Nephron (organoid): ENCODE data around the gene ASGR1.
A peak's percentile ranks its signal among the peaks of the same experiment; 100 is the strongest.

Experiments
- H3K27ac Mint-ChIP-seq, 3 experiments: 2 replicates each; pipeline ENCODE4 v1.8.0; 2020; ENCODE audit warnings: mixed read lengths in 3 of 3, mild to moderate bottlenecking in 2 of 3, moderate library complexity in 1 of 3
- H3K27me3 Mint-ChIP-seq: 2 replicates; pipeline ENCODE4 v1.8.0; 2021; ENCODE audit warnings: low read depth, mild to moderate bottlenecking, moderate library complexity, mixed read lengths
- H3K36me3 Mint-ChIP-seq: 2 replicates; pipeline ENCODE4 v1.8.0; 2020; ENCODE audit warnings: low read depth, mixed read lengths
- H3K4me1 Mint-ChIP-seq: 2 replicates; pipeline ENCODE4 v1.8.0; 2020; ENCODE audit warnings: mixed read lengths
- H3K4me3 Mint-ChIP-seq, 3 experiments: 2 replicates each; pipeline ENCODE4 v1.8.0; 2020; ENCODE audit warnings: mild to moderate bottlenecking in 3 of 3, mixed read lengths in 3 of 3, moderate library complexity in 2 of 3
- H3K9me3 Mint-ChIP-seq: 2 replicates; pipeline ENCODE4 v1.8.0; 2020; ENCODE audit warnings: mixed read lengths
- TF ChIP-seq, protein P1 (sequence below), 3 experiments: fragments of 200-600 bp; sonication (generic); IDR thresholded peaks; one replicate each; pipeline ENCODE4 v1.5.0; 2021; ENCODE audit warnings: antibody characterized with exemption in 3 of 3; ENCODE audit not compliant: unreplicated experiment in 3 of 3

ASGR1 gene

GRCh38 chr17:7205561-7205960, 26.4 kb upstream of the ASGR1 start:
- Mint-ChIP-seq H3K4me1 (peaks cover 41% of the 10 kb centered on the region), H3K9me3 (no peaks in the 10 kb centered on the region)

GRCh38 chr17:7204828-7205461, 25.8 kb upstream of the ASGR1 start:
- H3K9me3 Mint-ChIP-seq: no peaks in the 10 kb centered on the region
- peaks cover 5% of the 10 kb centered on the region for H3K27me3 Mint-ChIP-seq
- H3K36me3 Mint-ChIP-seq: peaks cover 31% of the 10 kb centered on the region
- H3K4me3 Mint-ChIP-seq: peak overlapping the region; percentile 74 to 83 (median 81)
- peak overlapping the region; percentile 98 to 99 (median 98) for H3K27ac Mint-ChIP-seq
- TF ChIP-seq, protein P1, sequence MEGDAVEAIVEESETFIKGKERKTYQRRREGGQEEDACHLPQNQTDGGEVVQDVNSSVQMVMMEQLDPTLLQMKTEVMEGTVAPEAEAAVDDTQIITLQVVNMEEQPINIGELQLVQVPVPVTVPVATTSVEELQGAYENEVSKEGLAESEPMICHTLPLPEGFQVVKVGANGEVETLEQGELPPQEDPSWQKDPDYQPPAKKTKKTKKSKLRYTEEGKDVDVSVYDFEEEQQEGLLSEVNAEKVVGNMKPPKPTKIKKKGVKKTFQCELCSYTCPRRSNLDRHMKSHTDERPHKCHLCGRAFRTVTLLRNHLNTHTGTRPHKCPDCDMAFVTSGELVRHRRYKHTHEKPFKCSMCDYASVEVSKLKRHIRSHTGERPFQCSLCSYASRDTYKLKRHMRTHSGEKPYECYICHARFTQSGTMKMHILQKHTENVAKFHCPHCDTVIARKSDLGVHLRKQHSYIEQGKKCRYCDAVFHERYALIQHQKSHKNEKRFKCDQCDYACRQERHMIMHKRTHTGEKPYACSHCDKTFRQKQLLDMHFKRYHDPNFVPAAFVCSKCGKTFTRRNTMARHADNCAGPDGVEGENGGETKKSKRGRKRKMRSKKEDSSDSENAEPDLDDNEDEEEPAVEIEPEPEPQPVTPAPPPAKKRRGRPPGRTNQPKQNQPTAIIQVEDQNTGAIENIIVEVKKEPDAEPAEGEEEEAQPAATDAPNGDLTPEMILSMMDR (IDR thresholded peaks at IDR 0.05; ENCODE audit: unreplicated experiment in 3 of 3): no peak
- H3K4me1 Mint-ChIP-seq: peaks cover 35% of the 10 kb centered on the region

More at GRCh38 chr17:7205561-7205960, 26.4 kb upstream of the ASGR1 start:
- Mint-ChIP-seq H3K27me3 (peaks cover 5% of the 10 kb centered on the region), H3K4me3 (peak overlapping the region; percentile 74 to 83 (median 81)), H3K27ac (peak overlapping the region; percentile 98 to 99 (median 98)), H3K36me3 (peaks cover 27% of the 10 kb centered on the region)
- TF ChIP-seq, protein P1 (IDR thresholded peaks at IDR 0.05; ENCODE audit: unreplicated experiment in 3 of 3): no peak

DNA sequence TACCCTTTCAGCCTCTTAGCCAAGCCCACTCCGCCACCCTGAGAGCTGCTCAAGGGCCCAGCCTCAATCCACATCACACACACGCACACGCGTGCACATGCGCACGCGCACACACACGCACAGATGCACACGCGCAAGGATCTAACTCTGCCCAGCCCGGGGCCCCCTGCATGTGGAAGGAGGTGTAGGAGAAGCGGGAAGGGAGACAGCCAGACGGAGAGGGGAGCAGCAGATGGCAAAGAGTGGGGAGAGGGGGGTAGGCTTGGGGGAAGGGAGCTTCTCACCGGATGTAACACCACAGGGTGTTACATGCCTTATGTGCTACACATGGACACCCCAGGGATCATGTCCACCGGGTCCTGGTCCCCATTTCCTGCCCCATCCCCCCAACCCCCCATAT, 25.2 kb upstream of the ASGR1 start:
- TF ChIP-seq, protein P1 (IDR thresholded peaks at IDR 0.05; ENCODE audit: unreplicated experiment in 3 of 3): no peak
- peaks cover 33% of the 10 kb centered on the region for H3K4me1 Mint-ChIP-seq
- H3K27ac Mint-ChIP-seq: peak overlapping the region in 2 of 3 experiments; percentile 98
- H3K9me3 Mint-ChIP-seq: no peaks in the 10 kb centered on the region
- peaks cover 32% of the 10 kb centered on the region for H3K36me3 Mint-ChIP-seq
- peaks cover 5% of the 10 kb centered on the region for H3K27me3 Mint-ChIP-seq
- H3K4me3 Mint-ChIP-seq: peak overlapping the region; percentile 74 to 83 (median 81)

DNA sequence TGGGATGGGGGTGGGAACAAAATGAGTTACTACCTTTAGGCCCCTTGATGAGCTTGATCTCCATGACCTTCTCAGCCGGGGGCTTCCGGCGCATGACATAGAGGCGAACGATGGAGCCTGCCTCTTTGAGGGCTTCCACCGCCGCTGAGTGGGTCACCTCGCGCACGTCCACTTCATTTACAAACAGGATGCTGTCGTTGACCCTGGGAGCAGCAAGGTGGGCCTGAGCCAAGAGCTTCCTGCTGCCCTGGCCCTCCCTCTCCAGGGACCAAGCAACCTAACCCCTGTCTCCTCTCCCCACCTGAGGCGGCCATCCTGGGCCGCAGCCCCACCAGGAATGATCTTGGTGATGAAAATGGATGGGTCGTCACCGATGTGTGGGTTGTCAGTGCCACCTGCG, 24.2 kb upstream of the ASGR1 start:
- H3K27ac Mint-ChIP-seq: peak overlapping the region in 1 of 3 experiments; percentile 98
- peak overlapping the region in 1 of 3 experiments; percentile 74 for H3K4me3 Mint-ChIP-seq
- H3K9me3 Mint-ChIP-seq: no peaks in the 10 kb centered on the region
- peaks cover 5% of the 10 kb centered on the region for H3K27me3 Mint-ChIP-seq
- peaks cover 29% of the 10 kb centered on the region for H3K4me1 Mint-ChIP-seq
- peaks cover 32% of the 10 kb centered on the region for H3K36me3 Mint-ChIP-seq
- TF ChIP-seq, protein P1 (IDR thresholded peaks at IDR 0.05; ENCODE audit: unreplicated experiment in 3 of 3): no peak

GRCh38 chr17:7196651-7197401, 17.7 kb upstream of the ASGR1 start:
- Mint-ChIP-seq H3K4me3 (no peak overlapping the region), H3K4me1 (no peaks in the 10 kb centered on the region), H3K27ac (no peak overlapping the region), H3K36me3 (peaks cover 62% of the 10 kb centered on the region), H3K27me3 (no peaks in the 10 kb centered on the region), H3K9me3 (no peaks in the 10 kb centered on the region)
- TF ChIP-seq, protein P1 (IDR thresholded peaks at IDR 0.05; ENCODE audit: unreplicated experiment in 3 of 3): no peak
